ENCODE data around the gene CCDC12.

- no peak for TF ChIP-seq CTCF (conservative IDR thresholded peaks at IDR 0.05 in 1 of 2, IDR thresholded peaks at IDR 0.05 in 1 of 2; ENCODE audit: extremely low read depth in 1 of 2, insufficient read depth in 1 of 2, low read depth in 1 of 2, low read length in 2 of 2)
- TF ChIP-seq EZH2 (IDR thresholded peaks at IDR 0.05; ENCODE audit: borderline replicate concordance, low read length) = no peak
Measured at GRCh38 chr3:46991406-46992165, 15.0 kb upstream of the CCDC12 start.

Data from mammary epithelial cell (primary cell).